ENCODE measurements around the gene TPGS2. TPM values are rescaled to one million over a fixed set of nuclear protein-coding genes. Genes with fewer than 3 reads are reported as not detected.
"Not testable (repeated sequence)": the region's sequence is repeated elsewhere in the genome, so short reads cannot be mapped to it uniquely, and the experiment has no call there.

The TPGS2 gene
- total RNA-seq, 1 donor from 2014 or later = 65.2 TPM

GRCh38 chr18:36821681-36822080 lies 7.1 kb downstream of the TPGS2 start:
- ATAC-seq (no peak), DNase-seq (no peak)
- intact Hi-C loops (cut with DNase I) = no loop called here
- H3K36me3 ChIP-seq = peaks cover 23% of the 10 kb centered on the region
- no peaks in the 10 kb centered on the region for H3K4me1 ChIP-seq
- no peaks in the 10 kb centered on the region for H3K27me3 ChIP-seq (ENCODE audit: low read depth)
- H3K4me3 ChIP-seq = no peak overlapping the region
- H3K27ac ChIP-seq = no peak overlapping the region
- H3K9me3 ChIP-seq = no peaks in the 10 kb centered on the region
- no peak for TF ChIP-seq CTCF (IDR thresholded peaks at IDR 0.05)

DNA sequence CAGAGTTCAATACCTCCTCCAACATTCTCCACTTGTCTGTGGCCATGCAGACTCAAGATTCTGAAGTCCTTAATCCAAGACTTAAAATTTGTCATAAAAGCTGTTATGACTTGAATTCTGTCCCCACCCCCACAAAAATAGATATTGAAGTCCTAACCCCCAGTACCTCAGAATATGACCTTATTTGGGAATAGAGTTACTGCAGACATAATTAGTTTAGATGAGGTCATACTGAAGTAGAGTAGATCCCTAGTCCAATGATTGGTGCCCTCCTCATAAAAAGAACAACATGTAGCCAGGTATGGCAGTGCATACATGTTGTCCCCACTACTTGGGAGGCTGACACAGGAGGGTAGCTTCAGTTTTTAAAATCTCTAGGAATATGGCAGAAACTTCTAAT lies 9.2 kb downstream of the TPGS2 start:
- no peak for TF ChIP-seq CTCF (IDR thresholded peaks at IDR 0.05)
- H3K9me3 ChIP-seq = no peaks in the 10 kb centered on the region
- intact Hi-C loops (cut with DNase I) = no loop called here

DNA sequence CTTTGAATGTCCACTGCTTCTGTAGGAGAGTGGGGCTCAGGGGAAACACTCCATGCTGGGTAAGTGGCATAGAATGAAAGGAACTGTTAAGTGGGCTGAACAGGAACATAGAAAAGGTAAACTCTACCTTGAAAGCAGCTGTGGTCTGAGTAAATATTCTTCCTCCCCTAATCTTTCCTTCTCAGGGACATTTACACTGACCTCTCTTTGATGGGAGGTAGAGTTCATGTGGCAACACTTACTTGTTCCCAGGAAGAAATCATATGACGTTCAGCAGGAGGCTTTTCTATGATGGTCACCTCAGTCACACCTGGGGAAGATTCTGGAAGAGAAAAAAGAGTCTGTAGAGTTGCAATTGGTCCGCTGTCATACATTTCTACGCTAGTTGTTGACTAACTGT lies 10.2 kb downstream of the TPGS2 start:
- Histone ChIP-seq H3K36me3 (peaks cover 41% of the 10 kb centered on the region), H3K4me3 (no peak overlapping the region), H3K27me3 (ENCODE audit: low read depth) (no peaks in the 10 kb centered on the region), H3K9me3 (no peaks in the 10 kb centered on the region), H3K27ac (no peak overlapping the region), H3K4me1 (peaks cover 4% of the 10 kb centered on the region)
- DNase-seq = no peak
- peak in 1 of 2 donors; percentile 22 for ATAC-seq
- intact Hi-C loops (cut with DNase I) = no loop called here
- TF ChIP-seq CTCF (IDR thresholded peaks at IDR 0.05) = no peak

More for the DNA sequence above, 9.2 kb downstream of the TPGS2 start:
- ATAC-seq (no peak), DNase-seq (no peak)
- no peak overlapping the region for H3K27ac ChIP-seq
- H3K4me3 ChIP-seq = no peak overlapping the region
- H3K36me3 ChIP-seq = peaks cover 41% of the 10 kb centered on the region
- H3K27me3 ChIP-seq (ENCODE audit: low read depth) = no peaks in the 10 kb centered on the region
- H3K4me1 ChIP-seq = peaks cover 4% of the 10 kb centered on the region

GRCh38 chr18:36817039-36817438 lies 11.8 kb downstream of the TPGS2 start:
- DNase-seq (no peak), ATAC-seq (no peak)
- Histone ChIP-seq H3K27me3 (ENCODE audit: low read depth) (no peaks in the 10 kb centered on the region), H3K27ac (no peak overlapping the region), H3K4me1 (peaks cover 4% of the 10 kb centered on the region), H3K4me3 (no peak overlapping the region), H3K36me3 (peaks cover 41% of the 10 kb centered on the region), H3K9me3 (no peaks in the 10 kb centered on the region)
- TF ChIP-seq CTCF (IDR thresholded peaks at IDR 0.05) = no peak
- intact Hi-C loops (cut with DNase I) = no loop called here

DNA sequence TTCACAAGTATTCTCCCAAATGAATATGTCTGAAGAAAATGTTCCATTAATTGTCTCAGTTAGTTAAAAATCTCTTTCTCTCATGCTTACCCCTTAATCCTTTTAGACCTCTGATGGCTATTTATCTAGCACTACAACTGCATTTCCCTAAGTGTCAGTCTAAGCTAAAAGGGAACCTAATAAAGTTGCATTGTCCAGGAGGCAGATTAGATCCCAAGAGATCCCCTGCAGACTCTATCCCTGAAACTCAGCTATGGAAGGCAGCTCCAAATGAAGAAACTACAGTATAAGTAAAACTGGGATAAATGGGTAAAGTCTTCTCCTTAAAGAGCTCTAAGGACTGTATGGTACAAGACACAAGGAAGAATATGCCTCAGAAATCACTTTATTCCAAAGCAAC lies 12.7 kb downstream of the TPGS2 start:
- H3K4me3 ChIP-seq; H3K27ac ChIP-seq; ATAC-seq; H3K9me3 ChIP-seq; intact Hi-C loops (cut with DNase I); DNase-seq; H3K27me3 ChIP-seq (ENCODE audit: low read depth): not testable (repeated sequence)
- Histone ChIP-seq H3K36me3 (peaks cover 41% of the 10 kb centered on the region), H3K4me1 (peaks cover 12% of the 10 kb centered on the region)

DNA sequence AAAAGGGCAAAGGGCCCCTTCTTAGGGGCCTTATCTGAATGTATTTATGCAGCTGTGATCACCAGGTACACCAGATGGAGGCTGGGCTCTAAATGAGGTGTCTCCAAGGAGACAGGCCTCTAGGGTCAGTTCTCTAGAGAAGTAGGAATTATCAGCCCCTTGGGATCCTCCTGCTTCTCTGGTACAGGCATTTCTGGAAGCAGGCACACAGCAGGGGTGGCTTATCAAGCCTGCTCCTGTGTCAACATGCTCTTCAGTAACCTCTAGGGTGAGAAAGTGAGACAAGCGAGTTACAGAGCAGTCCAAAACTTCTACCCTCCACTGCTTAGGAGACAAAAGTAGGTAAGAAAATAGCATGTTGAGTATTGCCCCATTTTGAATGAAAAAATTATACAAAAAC lies 13.8 kb downstream of the TPGS2 start:
- Histone ChIP-seq H3K9me3 (no peaks in the 10 kb centered on the region), H3K4me1 (peaks cover 16% of the 10 kb centered on the region), H3K4me3 (no peak overlapping the region), H3K27me3 (ENCODE audit: low read depth) (no peaks in the 10 kb centered on the region), H3K27ac (no peak overlapping the region), H3K36me3 (peaks cover 45% of the 10 kb centered on the region)
- intact Hi-C loops (cut with DNase I) = no loop called here
- DNase-seq (no peak), ATAC-seq (peak; percentile 31 to 47)
- TF ChIP-seq CTCF (IDR thresholded peaks at IDR 0.05) = no peak

All from lower lobe of right lung (tissue), 2 donors.